ENCODE results near the gene CEP72.

CEP72 gene

DNA sequence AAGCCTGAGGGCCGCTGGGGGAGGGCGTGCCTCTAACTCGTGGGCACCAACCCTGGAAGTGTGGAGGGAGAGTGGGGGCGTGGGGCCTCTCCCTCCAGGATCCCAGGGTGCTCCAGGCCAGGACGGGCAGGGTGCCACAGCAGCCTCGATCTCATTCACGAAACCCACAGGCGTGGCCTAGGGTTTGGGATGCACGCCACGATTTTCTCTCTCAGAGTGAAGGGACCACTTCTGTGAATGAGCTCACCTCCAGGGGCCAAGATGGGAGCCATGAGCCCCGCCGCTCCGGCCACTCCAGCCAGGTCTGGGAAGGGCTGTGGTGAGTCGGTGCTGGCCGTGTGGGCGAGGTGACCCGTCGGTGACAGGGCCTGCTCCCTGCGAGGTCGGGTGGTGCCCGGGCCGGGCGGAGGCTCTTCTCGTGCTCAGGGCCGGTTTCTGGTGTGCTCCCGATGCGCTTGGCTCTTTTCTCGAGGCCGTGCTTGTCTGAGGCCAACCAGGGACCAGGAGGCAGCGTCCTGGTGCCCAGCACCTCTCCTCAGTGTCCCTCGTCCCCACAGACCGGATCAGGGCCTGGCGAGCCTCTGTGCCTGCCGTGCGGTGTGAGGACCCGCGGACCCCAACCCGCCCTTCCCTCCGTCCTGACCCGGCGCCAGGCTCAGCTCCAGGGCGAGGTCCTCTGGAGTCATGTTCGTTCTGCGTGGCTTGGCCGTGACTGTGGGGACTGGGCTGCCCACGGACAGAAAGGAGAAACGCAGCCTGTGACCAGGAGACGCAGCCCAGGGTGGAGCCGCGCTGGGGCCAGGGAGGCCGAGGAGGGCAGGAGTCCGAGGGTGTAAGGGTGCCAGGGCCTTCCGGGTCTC lies 50.0 kb downstream of the CEP72 start:
- no peak for DNase-seq

DNA sequence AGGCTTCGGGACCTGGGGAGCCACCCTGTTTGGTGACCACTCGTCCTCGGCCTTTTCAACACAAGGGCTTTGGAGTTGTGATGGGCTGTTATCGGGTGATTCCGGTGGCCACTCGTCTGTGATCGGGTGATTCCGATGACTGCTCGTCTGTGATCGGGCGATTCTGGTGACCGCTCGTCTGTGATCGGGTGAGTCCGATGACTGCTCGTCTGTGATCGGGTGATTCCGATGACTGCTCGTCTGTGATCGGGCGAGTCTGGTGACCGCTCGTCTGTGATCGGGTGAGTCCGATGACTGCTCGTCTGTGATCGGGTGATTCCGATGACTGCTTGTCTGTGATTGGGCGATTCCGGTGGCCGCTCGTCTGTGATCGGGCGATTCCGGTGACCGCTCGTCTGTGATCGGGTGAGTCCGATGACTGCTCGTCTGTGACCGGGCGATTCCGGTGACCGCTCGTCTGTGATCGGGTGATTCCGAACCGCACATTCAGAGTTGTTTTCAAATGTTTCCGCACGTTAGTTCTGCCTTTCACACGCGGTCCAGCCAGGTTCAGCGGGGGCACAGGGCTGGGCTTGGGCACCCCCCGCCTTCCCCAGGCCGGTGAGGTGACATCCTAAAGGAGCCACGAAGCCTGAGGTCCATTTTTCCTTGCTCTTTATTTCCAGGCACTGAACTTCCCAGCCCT lies 50.8 kb downstream of the CEP72 start:
- no peak for DNase-seq

DNA sequence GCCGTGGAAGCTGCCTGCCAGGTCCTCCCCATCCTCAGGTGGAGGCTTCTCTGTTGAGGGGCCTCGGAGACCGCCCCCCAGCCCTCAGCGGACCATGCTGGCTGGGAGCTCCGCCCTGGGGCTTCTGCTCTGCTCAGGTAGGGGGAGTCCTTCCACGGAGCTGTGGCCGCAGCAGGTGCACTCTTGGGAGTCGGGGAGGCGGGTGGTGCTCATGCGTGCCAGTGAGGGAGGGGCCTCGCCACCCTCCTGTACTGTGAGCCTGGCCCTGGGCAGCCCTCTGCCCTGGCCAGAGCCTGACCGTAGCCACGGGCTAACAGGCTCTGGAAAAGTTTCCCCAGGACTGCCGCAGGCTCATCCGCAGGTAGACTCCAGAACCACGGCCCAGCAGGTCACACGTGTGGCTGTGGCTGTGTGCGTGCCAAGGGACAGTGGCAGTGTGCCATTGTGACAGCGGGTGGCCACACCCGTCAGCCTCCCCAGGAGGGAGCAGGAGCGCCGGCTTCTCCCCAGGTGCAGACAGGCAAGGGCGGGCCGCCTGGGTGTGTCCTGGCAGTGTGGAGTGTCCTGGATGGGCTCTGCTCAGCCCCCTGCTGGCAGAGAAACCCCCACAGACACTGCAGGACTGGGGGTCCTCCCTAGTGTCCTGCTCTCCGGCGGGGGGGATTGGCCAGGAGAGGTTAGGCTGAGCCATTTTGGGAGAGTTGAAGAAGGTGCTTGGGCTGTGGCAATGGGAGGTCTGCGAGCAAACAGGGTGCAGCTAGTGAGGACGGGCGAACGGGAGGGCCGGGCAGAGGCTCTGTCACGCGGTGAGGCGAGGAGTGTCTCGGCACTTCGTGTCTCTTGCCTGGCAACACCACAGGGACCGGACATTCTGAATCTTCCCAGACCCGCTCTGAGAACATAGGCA lies 51.5 kb downstream of the CEP72 start:
- no peak for DNase-seq

DNA sequence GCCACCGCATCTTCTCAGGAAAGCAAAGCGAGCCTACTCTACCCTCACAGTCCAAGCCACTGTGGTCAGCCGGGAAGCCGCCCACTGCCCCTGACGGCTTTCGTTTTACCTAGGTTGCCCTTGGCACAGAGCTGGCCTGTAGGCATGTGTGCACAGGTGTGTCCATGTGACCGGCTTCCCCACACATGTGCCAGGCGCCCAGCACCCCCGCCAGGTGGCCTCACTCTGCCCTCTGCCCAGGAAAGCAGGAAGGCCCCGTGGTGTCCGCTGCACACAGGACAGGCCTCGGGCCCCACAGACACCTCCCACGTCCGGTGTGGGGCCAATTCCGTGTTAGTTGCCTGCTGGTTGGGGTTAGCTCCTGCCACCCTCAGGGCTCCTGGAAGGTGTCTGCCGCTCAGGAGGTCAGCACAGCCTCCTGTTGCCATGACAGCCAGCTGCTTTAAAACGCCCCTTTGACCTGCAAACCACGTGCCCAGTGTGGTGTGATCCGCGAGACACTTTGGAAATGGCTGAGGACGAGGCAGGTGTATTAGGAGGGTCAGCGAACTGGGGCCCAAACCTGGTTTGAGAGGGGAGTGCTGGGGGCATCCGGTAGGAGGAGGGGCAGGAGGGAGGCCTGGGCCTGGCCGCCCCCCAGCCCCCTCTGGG lies 52.3 kb downstream of the CEP72 start:
- DNase-seq = no peak

GRCh38 chr5:664994-665360 lies 52.8 kb downstream of the CEP72 start:
- no peak for DNase-seq

GRCh38 chr5:665541-665955 lies 53.4 kb downstream of the CEP72 start:
- no peak for DNase-seq

GRCh38 chr5:665956-666711 lies 54.0 kb downstream of the CEP72 start:
- no peak for DNase-seq

- DNase-seq = no peak
These were observed 54.8 kb downstream of the CEP72 start for GRCh38 chr5:666816-667498.

GRCh38 chr5:668283-668995 lies 56.3 kb downstream of the CEP72 start:
- no peak for DNase-seq

- DNase-seq = no peak
These were observed 57.1 kb downstream of the CEP72 start for GRCh38 chr5:669111-669841.

GRCh38 chr5:669842-670395 lies 57.8 kb downstream of the CEP72 start:
- no peak for DNase-seq

DNA sequence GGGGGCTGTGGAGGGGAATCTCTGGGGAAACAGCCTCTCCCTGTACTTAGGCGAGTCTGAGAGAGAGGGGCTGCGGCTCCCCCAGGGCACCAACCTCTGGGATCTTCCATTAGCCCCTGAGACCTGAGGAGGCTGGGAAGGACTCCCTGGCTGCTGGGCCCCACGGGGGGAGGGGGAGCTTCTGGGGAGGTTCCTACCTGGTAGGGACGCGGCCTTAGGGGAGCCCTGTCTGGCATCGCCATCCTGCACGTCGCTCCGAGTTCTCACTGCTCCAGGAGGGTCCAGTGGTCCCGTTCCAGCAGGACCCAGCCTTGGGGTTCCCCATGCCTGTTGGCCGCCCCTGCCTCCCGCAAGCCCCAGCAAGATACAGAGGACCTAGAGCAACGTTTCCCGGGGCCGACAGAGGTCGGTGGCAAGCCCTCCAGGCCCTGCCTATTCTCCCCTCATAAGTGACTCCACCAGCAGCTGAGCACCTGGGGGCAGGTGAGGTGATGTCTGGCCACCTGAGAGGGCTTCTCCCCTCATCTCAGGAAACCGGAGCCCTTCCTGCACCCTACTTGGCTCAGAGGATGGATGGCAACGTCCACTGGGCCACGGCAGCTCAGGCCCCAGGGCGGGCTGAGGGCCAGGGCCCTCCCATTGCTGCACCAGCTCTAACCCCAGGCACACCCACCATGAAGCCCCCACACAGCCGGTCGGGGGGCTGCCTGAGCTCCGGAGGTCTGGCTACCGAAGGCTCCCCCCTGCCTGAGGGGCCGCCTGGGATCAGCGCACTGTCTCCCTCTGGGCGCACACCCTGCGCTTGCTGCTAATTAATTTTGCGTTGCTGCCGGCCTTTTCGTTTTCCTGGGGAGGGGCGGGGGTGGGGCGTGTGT lies 58.5 kb downstream of the CEP72 start:
- no peak for DNase-seq

DNA sequence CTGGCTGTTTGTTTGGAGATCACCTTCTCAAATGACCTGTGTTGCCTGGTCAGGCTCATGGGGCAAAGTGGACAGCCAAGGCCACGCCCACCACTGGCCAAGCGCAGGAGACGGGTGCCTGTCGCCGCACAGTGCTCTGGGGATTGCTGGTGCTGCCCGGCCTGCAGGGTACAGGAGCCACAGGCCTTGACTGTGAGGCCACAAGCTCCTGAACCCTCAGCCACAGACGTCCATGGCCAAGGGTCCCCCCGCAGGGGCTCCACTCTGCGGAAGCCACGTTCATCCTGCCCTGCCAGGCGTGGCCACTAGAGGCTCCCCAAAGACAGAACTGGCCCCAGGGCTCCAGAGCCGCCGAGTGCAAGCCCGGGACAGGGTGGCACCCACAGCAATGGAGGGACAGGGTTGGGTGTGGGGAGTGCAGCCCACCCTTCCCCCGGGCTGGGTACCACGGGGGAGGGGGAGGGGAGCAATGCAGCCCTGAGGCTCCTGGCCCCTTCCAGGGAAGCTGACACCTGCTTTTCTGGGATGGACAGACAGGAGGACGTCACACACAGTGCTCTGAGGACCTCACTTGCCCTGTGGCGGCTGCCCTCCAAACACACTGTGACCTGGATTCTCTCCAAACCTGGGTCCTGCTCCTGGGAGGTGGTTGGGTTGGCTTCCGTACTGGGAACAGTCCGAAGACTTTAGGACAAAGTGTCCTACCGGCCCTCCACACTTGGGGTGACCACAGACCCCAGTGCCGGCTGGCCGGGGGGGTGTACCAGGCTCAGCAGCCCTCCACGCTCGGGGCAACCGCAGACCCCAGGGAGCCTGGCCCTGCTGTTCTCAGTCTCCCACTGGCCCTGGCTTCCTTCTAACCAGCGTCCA lies 59.6 kb downstream of the CEP72 start:
- peak; percentile 63 for DNase-seq

DNA sequence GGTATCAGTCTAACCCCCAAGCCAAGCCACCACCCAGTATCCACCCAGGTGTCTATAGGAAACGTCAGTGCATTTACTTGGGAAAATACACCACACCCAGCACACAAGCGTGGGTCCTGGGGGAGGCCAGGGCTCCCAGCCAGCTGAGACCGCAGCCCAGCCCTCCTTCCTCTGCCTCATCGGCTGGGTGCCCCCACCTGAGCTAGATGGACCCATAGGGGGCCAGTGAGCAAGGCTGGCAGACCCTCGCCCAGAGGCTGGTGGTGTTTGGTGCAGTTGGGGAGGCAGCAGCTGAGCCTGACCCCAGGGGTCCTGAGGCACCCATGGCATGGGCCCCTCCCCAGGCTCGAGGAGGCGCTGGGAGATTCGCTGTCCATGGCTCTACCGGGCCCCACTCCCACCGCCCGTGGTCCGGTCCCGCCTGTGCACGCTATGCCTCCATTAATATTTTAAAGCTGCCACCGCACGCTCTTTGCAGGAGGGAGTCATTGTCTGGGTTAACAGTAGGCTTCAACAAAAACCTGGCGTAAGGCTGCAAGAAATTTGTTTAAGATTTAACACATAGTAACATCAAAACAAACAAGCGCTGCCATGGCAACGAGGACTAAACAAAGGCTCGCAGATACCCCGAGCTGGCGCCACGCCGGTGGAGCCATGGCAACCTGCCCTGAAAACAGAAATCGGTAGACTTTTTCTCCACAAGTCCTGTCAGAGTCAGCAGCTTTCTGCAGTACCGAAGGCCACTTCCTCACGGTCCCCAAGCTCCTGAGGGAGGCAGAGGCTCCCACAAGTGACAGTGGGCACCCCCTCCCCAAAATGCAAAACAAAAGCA lies 60.4 kb downstream of the CEP72 start:
- DNase-seq = peak; percentile 83

- no peak for DNase-seq
These were observed 61.2 kb downstream of the CEP72 start for GRCh38 chr5:673161-673830.
